ENCODE data around the gene DLG5. TPM values are rescaled to one million over a fixed set of nuclear protein-coding genes. Genes with fewer than 3 reads are reported as not detected.

Gene DLG5
- total and polyA plus RNA-seq, 10 of the 15 experiments (the other 5 are each of a cell fraction or from before 2014, with no cell fraction given) = 0.18 to 6.6 (median 2.7) TPM

DNA sequence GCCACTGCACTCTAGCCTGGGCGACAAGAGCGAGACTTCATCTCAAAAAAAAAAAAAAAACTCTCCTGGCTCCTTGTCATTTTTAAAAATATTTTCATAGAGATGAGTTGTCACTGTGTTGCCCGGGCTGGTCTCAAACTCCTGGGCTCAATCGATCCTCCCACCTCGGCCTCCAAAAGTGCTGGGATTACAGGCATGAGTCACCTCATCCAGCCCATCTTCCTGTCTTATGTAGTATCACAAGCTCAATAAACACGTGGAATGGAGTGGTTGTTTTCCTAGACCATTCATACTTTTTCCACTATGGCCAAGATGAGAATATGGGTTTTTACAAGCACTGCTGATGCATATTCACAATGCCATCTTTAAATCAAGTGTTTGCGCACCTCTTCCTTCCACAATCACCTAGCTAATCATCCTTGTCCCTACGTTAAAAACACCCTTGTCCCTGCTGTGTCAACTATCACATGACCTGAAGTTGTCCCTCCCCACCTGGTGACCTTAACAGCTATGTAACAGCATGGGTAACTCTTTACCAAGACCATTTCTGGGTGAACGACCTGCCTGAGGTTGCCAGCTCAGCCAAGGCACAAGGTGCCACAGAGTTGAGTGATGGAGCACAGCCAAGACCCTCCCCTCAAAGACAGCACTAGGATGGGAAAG is 21.3 kb downstream of the DLG5 start (continued):
- TF ChIP-seq, protein P1, sequence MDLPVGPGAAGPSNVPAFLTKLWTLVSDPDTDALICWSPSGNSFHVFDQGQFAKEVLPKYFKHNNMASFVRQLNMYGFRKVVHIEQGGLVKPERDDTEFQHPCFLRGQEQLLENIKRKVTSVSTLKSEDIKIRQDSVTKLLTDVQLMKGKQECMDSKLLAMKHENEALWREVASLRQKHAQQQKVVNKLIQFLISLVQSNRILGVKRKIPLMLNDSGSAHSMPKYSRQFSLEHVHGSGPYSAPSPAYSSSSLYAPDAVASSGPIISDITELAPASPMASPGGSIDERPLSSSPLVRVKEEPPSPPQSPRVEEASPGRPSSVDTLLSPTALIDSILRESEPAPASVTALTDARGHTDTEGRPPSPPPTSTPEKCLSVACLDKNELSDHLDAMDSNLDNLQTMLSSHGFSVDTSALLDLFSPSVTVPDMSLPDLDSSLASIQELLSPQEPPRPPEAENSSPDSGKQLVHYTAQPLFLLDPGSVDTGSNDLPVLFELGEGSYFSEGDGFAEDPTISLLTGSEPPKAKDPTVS (IDR thresholded peaks at IDR 0.05; ENCODE audit: low read depth, low read length) = no peak
- no peak for TF ChIP-seq CHD1 (IDR thresholded peaks at IDR 0.05; ENCODE audit: low read depth, low read length)
- no peak for TF ChIP-seq ZZZ3 (IDR thresholded peaks at IDR 0.05; ENCODE audit: control insufficient read depth, insufficient read length, low read depth)
- TF ChIP-seq, protein P2, sequence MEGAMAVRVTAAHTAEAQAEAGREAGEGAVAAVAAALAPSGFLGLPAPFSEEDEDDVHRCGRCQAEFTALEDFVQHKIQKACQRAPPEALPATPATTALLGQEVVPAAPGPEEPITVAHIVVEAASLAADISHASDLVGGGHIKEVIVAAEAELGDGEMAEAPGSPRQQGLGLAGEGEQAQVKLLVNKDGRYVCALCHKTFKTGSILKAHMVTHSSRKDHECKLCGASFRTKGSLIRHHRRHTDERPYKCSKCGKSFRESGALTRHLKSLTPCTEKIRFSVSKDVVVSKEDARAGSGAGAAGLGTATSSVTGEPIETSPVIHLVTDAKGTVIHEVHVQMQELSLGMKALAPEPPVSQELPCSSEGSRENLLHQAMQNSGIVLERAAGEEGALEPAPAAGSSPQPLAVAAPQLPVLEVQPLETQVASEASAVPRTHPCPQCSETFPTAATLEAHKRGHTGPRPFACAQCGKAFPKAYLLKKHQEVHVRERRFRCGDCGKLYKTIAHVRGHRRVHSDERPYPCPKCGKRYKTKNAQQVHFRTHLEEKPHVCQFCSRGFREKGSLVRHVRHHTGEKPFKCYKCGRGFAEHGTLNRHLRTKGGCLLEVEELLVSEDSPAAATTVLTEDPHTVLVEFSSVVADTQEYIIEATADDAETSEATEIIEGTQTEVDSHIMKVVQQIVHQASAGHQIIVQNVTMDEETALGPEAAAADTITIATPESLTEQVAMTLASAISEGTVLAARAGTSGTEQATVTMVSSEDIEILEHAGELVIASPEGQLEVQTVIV (IDR thresholded peaks at IDR 0.05; ENCODE audit: borderline replicate concordance, partially characterized antibody) = no peak

DNA sequence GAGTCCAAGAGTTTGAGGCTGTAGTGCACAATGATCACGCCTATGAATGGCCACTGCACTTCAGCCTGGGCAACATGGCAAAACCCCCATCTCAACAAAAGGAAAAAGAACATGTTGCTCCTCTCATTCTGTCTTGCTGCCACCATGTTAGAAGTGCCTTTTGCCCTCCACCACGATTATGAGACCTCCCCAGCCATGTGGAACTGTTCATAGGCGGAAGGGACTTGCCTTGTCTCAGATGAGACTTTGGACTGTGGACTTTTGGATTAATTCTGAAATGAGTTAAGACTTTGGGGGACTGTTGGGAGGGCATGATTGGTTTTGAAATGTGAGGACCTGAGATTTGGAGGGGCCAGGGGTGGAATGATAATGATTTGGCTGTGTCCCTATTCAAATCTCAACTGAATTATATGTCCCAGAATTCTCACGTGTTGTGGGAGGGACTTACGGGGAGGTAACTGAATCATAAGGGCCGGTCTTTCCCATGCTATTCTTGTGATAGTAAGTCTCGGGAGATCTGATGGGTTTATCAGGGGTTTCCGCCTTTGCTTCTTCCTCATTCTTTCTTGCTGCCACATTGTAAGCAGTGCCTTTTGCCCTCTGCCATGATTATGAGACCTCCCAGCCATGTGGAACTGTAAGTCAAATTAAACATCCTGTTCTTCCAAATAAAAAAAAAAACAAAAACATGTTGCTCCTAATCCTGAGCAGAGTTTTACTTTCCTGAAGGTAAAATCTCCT is 22.3 kb downstream of the DLG5 start:
- FAIRE-seq = no peak
- TF ChIP-seq RUNX3 (IDR thresholded peaks at IDR 0.05; ENCODE audit: low read length) = no peak
- TF ChIP-seq PAX8 (IDR thresholded peaks at IDR 0.05) = no peak
- no peak for TF ChIP-seq GABPA (IDR thresholded peaks at IDR 0.05; ENCODE audit: low read depth)
- TF ChIP-seq, protein P3, sequence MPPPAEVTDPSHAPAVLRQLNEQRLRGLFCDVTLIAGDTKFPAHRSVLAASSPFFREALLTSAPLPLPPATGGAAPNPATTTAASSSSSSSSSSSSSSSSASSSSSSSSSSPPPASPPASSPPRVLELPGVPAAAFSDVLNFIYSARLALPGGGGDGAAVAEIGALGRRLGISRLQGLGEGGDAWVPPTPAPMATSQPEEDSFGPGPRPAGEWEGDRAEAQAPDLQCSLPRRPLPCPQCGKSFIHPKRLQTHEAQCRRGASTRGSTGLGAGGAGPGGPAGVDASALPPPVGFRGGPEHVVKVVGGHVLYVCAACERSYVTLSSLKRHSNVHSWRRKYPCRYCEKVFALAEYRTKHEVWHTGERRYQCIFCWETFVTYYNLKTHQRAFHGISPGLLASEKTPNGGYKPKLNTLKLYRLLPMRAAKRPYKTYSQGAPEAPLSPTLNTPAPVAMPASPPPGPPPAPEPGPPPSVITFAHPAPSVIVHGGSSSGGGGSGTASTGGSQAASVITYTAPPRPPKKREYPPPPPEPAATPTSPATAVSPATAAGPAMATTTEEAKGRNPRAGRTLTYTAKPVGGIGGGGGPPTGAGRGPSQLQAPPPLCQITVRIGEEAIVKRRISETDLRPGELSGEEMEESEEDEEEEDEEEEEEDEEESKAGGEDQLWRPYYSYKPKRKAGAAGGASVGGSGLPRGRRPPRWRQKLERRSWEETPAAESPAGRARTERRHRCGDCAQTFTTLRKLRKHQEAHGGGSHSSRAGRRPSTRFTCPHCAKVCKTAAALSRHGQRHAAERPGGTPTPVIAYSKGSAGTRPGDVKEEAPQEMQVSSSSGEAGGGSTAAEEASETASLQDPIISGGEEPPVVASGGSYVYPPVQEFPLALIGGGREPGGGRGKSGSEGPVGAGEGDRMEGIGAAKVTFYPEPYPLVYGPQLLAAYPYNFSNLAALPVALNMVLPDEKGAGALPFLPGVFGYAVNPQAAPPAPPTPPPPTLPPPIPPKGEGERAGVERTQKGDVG (CRISPR knock-in tag; IDR thresholded peaks at IDR 0.05) = no peak
- TF ChIP-seq FOS (IDR thresholded peaks at IDR 0.05; ENCODE audit: borderline replicate concordance, extremely low read depth, insufficient read length) = no peak
- TF ChIP-seq, protein P4, sequence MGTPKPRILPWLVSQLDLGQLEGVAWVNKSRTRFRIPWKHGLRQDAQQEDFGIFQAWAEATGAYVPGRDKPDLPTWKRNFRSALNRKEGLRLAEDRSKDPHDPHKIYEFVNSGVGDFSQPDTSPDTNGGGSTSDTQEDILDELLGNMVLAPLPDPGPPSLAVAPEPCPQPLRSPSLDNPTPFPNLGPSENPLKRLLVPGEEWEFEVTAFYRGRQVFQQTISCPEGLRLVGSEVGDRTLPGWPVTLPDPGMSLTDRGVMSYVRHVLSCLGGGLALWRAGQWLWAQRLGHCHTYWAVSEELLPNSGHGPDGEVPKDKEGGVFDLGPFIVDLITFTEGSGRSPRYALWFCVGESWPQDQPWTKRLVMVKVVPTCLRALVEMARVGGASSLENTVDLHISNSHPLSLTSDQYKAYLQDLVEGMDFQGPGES (IDR thresholded peaks at IDR 0.05) = no peak
- ChIA-PET SMC1A (ENCODE audit: uncharacterized antibody, unreplicated experiment) (no interaction called here), RAD21 (ENCODE audit: unreplicated experiment) (interaction anchor here (1.1 kb wide), 1 partner anchor 9 kb away, joined by 5 read pairs; no protein-coding TSS in a partner anchor), POLR2A (interaction anchor here (0.6 kb wide), 1 partner anchor 34 kb away, joined by 3 read pairs; no protein-coding TSS in a partner anchor), CTCF (interaction anchor here (0.6 to 1.4 kb wide), 4 partner anchors 10 to 755 kb away, joined by 3 to 4 read pairs (median 4); no protein-coding TSS in a partner anchor)
- H3K27me3 ChIP-seq (replicated peaks in 1 of 2; ENCODE audit: control insufficient read depth in 2 of 2, insufficient read depth in 2 of 2, low read length in 1 of 2) = no peaks in the 10 kb centered on the region
- no peaks in the 10 kb centered on the region for H3K36me3 ChIP-seq (ENCODE audit: control insufficient read depth in 2 of 2, insufficient read depth in 2 of 2, low read length in 1 of 2)
- intact Hi-C loops (cut with micrococcal nuclease; ENCODE audit: unreplicated experiment) = no loop called here
- in situ Hi-C loops (cut with MboI) = no loop called here
- no peaks in the 10 kb centered on the region for H3K9me3 ChIP-seq (replicated peaks; ENCODE audit: control insufficient read depth, insufficient read depth, low read length)
- H4K20me1 ChIP-seq (ENCODE audit: control insufficient read depth, insufficient read depth) = no peaks in the 10 kb centered on the region
- BruUV-seq (replicated peaks) = no TSS peak
- H3K4me2 ChIP-seq (ENCODE audit: control insufficient read depth, insufficient read depth) = no peak overlapping the region
- H3K27ac ChIP-seq (ENCODE audit: control insufficient read depth, insufficient read depth) = no peak overlapping the region
- H2AFZ ChIP-seq (ENCODE audit: control insufficient read depth, low read depth, low read length) = no peak overlapping the region; the same call in 1 of the 2 replicates
- no peak overlapping the region for H3K9ac ChIP-seq (ENCODE audit: control insufficient read depth, insufficient read depth, low read length)
- no peaks in the 10 kb centered on the region for H3K4me1 ChIP-seq (ENCODE audit: control insufficient read depth, insufficient read depth, low read length)
- no peak overlapping the region for H3K4me3 ChIP-seq
- DNase-seq (ENCODE audit: low read depth, low spot score) = no peak
- ATAC-seq = no peak
- WGBS (ENCODE audit: insufficient coverage, insufficient replicate concordance, low lambda C conversion rate, missing lambda C conversion rate) = 35% methylated on average over 8 of the region's 8 CpGs
- no peaks in the 10 kb centered on the region for H3K79me2 ChIP-seq (ENCODE audit: control insufficient read depth, insufficient read depth, low read length)
